ENCODE data around the gene PVRIG.
A peak's percentile ranks its signal among the peaks of the same experiment; 100 is the strongest.
"Not testable (repeated sequence)": the region's sequence is repeated elsewhere in the genome, so short reads cannot be mapped to it uniquely, and the experiment has no call there.

Gene PVRIG

DNA sequence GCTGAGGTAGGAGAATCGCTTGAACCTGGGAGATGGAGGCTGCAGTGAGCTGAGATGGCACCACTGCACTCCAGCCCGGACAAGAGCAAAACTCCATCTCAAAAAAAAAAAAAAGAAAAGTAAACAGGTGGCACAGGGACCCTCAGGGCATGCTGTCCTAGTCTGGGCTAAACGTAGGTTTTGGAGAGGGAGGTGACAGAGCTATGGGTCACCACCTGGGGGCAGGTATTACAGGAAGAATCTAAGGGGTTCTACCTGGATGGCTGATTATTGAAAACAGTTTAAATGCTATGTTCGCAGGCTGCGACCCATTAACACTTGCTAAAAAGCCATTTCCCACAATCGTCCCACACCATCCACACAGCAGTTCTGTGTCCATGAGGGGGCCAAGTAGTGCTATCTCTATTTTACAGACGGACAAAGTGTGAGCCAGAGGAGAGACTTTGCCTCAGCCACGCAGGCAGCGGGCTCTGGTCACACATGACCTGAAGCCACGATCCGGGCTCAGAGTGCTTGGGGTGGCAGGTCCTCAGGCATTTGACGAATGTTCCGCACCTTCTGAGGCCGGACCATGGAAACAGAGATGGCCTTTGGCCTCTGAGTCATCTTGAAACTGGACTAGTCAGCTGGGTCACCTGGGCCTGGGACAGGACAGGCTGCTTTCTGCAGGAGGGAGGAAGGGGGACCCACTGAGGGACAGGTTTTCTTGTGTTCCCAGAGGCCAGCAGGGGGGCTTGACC lies 49.7 kb downstream of the PVRIG start:
- not testable (repeated sequence) for H3K36me3 Mint-ChIP-seq; H3K9me3 Mint-ChIP-seq (ENCODE audit: low read depth); H3K27me3 Mint-ChIP-seq; H3K27ac Mint-ChIP-seq
- H3K4me3 Mint-ChIP-seq, result peak overlapping the region; percentile 42
- peaks cover 10% of the 10 kb centered on the region for H3K4me1 Mint-ChIP-seq (ENCODE audit: low read depth)

- Mint-ChIP-seq H3K4me3 (peak overlapping the region; percentile 84), H3K4me1 (ENCODE audit: low read depth) (peaks cover 13% of the 10 kb centered on the region)
- H3K9me3 Mint-ChIP-seq (ENCODE audit: low read depth); H3K36me3 Mint-ChIP-seq; H3K27ac Mint-ChIP-seq; H3K27me3 Mint-ChIP-seq: not testable (repeated sequence)
Measured at GRCh38 chr7:100270046-100270918, 50.5 kb downstream of the PVRIG start.

Data from activated naive CD8-positive, alpha-beta T cell (primary cell).